NCI-H226 (cell line): ENCODE measurements around the gene RNF223.
A peak's percentile ranks its signal among the peaks of the same experiment; 100 is the strongest.
"Not testable (repeated sequence)": the region's sequence is repeated elsewhere in the genome, so short reads cannot be mapped to it uniquely, and the experiment has no call there.

ENCODE experiments used
- DNase-seq: peaks from one replicate; pipeline ENCODE4 v3.0.0-alpha.2; 2015

Gene RNF223

GRCh38 chr1:1058088-1058905 is 15.8 kb downstream of the RNF223 start:
- peak; percentile 40 for DNase-seq

- DNase-seq: not testable (repeated sequence)
These were observed 16.4 kb downstream of the RNF223 start for GRCh38 chr1:1057769-1058087.

- no peak for DNase-seq
These were observed 18.0 kb downstream of the RNF223 start for GRCh38 chr1:1055841-1056736.

GRCh38 chr1:1054971-1055370 is 19.1 kb downstream of the RNF223 start:
- DNase-seq: no peak

GRCh38 chr1:1054099-1054700 is 19.9 kb downstream of the RNF223 start:
- no peak for DNase-seq

GRCh38 chr1:1053682-1054081 is 20.4 kb downstream of the RNF223 start:
- no peak for DNase-seq

- no peak for DNase-seq
These were observed 21.1 kb downstream of the RNF223 start for GRCh38 chr1:1053022-1053421.

GRCh38 chr1:1052003-1052840 is 21.9 kb downstream of the RNF223 start:
- DNase-seq: no peak

GRCh38 chr1:1051127-1051810 is 22.8 kb downstream of the RNF223 start:
- no peak for DNase-seq

GRCh38 chr1:1050577-1051052 is 23.5 kb downstream of the RNF223 start:
- no peak for DNase-seq

GRCh38 chr1:1049318-1050165 is 24.6 kb downstream of the RNF223 start:
- DNase-seq: no peak

GRCh38 chr1:1048765-1049164 is 25.3 kb downstream of the RNF223 start:
- DNase-seq: no peak

GRCh38 chr1:1047963-1048362 is 26.1 kb downstream of the RNF223 start:
- no peak for DNase-seq

- DNase-seq: no peak
These were observed 26.7 kb downstream of the RNF223 start for GRCh38 chr1:1047407-1047806.

GRCh38 chr1:1046767-1047166 is 27.3 kb downstream of the RNF223 start:
- DNase-seq: no peak

GRCh38 chr1:1046243-1046642 is 27.9 kb downstream of the RNF223 start:
- DNase-seq: no peak

GRCh38 chr1:1045129-1045528 is 29.0 kb downstream of the RNF223 start:
- DNase-seq: no peak

- no peak for DNase-seq
These were observed 29.5 kb downstream of the RNF223 start for GRCh38 chr1:1044455-1045078.

- DNase-seq: no peak
These were observed 30.2 kb downstream of the RNF223 start for GRCh38 chr1:1043921-1044320.

GRCh38 chr1:1043411-1043810 is 30.7 kb downstream of the RNF223 start:
- no peak for DNase-seq

- DNase-seq: no peak
These were observed 31.3 kb downstream of the RNF223 start for GRCh38 chr1:1042835-1043234.
